Panc1 (cell line): ENCODE measurements around the gene NAA80.

ENCODE experiments used
- CTCF ChIP-seq: fragments of 450-650 bp; IDR thresholded peaks from 2 replicates; pipeline ENCODE4 v1.5.1; 2017; ENCODE audit warnings: mild to moderate bottlenecking
- POLR2AphosphoS5 ChIP-seq: IDR thresholded peaks from 2 replicates; pipeline ENCODE4 v1.6.1; 2012; ENCODE audit warnings: mild to moderate bottlenecking, low read depth, low read length, moderate library complexity
- REST ChIP-seq, 2 experiments: IDR thresholded peaks; 2 replicates each; pipeline ENCODE4 v1.6.1; 2011 to 2012; ENCODE audit warnings: low read depth in 2 of 2, control low read depth in 1 of 2, low read length in 1 of 2, mild to moderate bottlenecking in 1 of 2, moderate library complexity in 1 of 2; ENCODE audit not compliant: insufficient read depth in 1 of 2
- SIN3A ChIP-seq: IDR thresholded peaks from 2 replicates; pipeline ENCODE4 v1.6.1; 2012; ENCODE audit warnings: low read depth, mild to moderate bottlenecking, low read length, moderate library complexity, borderline replicate concordance; ENCODE audit not compliant: insufficient read depth
- TCF7L2 ChIP-seq: IDR thresholded peaks from 2 replicates; pipeline ENCODE4 v1.6.1; 2011; ENCODE audit warnings: mild to moderate bottlenecking, low read depth, low read length, inconsistent platforms

- TF ChIP-seq POLR2AphosphoS5 (no peak; the same call in 1 of the 2 replicates), CTCF (no peak), REST (IDR thresholded peaks at IDR 0.05; ENCODE audit: insufficient read depth in 1 of 2, low read depth in 2 of 2, low read length in 1 of 2) (no peak), TCF7L2 (no peak), SIN3A (no peak)
Measured at GRCh38 chr3:50286322-50287227, 12.6 kb downstream of the NAA80 start.
